ENCODE data around the gene ATF7. TPM values are rescaled to one million over a fixed set of nuclear protein-coding genes. Genes with fewer than 3 reads are reported as not detected.

Gene ATF7
- polyA plus RNA-seq, 1 of the 3 experiments (the other 2 are of a cell fraction), result 12.8 TPM

DNA sequence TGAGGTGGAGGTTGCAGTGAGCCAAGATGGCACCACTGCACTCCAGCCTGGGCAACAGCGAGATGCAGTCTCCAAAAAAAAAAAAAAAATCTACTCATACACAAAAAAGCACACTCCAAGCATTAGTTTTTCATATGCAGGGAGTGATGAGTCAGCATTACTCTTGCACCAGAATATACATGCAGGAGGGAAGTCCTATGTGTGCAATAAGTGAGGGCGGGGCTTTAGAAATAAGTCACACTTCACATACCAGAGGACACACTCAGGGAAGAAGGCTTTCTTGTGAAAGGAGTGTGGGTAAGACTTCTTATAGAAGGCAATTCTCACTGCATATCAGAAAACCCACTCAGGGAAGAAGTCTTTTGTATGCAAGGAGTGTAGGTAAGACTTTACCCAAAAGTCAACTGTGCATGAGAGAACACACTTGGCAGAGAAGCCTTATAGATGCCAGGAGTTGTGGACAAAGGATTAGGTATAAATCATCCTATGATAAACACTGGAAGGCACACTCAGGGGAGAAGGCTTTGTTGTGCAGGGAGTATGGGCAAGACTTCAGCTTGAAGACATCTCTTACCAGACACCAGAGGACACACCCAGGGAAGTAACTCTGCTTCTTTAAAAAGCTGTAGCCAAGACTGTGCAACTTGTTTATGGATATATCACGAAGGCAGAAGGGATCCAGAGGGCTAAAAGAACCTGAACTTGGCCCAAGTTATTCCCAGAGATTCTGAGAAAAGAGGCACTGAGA, 50.5 kb downstream of the ATF7 start:
- peaks cover 24% of the 10 kb centered on the region for H3K79me2 ChIP-seq (ENCODE audit: insufficient read depth)
- no peaks in the 10 kb centered on the region for H3K27me3 ChIP-seq (ENCODE audit: insufficient read depth)
- no peak overlapping the region for H3K9ac ChIP-seq
- CTCF ChIA-PET, result no interaction called here
- POLR2A ChIA-PET, result no interaction called here
- no peak for TF ChIP-seq EP300 (IDR thresholded peaks at IDR 0.05; ENCODE audit: borderline replicate concordance in 1 of 2, low read depth in 1 of 2, low read length in 1 of 2)
- TF ChIP-seq, protein P1, sequence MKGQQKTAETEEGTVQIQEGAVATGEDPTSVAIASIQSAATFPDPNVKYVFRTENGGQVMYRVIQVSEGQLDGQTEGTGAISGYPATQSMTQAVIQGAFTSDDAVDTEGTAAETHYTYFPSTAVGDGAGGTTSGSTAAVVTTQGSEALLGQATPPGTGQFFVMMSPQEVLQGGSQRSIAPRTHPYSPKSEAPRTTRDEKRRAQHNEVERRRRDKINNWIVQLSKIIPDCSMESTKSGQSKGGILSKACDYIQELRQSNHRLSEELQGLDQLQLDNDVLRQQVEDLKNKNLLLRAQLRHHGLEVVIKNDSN (IDR thresholded peaks at IDR 0.05; ENCODE audit: borderline replicate concordance, low read depth), result no peak
- TF ChIP-seq ZBTB33 (IDR thresholded peaks at IDR 0.05; ENCODE audit: borderline replicate concordance, low read depth), result no peak
- no peak for TF ChIP-seq USF2 (IDR thresholded peaks at IDR 0.05; ENCODE audit: borderline replicate concordance, low read depth, low read length)
- no peak for TF ChIP-seq RXRA (IDR thresholded peaks at IDR 0.05; ENCODE audit: borderline replicate concordance, low read depth)
- no peak for TF ChIP-seq SMC3 (IDR thresholded peaks at IDR 0.05; ENCODE audit: low read depth, low read length)
- TF ChIP-seq RAD21 (IDR thresholded peaks at IDR 0.05; ENCODE audit: low read length), result no peak
- no peak for TF ChIP-seq FOSL2 (IDR thresholded peaks at IDR 0.05; ENCODE audit: borderline replicate concordance, low read depth)
- TF ChIP-seq TEAD4 (IDR thresholded peaks at IDR 0.05; ENCODE audit: borderline replicate concordance, insufficient read depth), result no peak
- no peak for TF ChIP-seq EZH2phosphoT487 (IDR thresholded peaks at IDR 0.05; ENCODE audit: borderline replicate concordance, low read depth)
- TF ChIP-seq CTCF (IDR thresholded peaks at IDR 0.05), result no peak
- TF ChIP-seq, protein P2, sequence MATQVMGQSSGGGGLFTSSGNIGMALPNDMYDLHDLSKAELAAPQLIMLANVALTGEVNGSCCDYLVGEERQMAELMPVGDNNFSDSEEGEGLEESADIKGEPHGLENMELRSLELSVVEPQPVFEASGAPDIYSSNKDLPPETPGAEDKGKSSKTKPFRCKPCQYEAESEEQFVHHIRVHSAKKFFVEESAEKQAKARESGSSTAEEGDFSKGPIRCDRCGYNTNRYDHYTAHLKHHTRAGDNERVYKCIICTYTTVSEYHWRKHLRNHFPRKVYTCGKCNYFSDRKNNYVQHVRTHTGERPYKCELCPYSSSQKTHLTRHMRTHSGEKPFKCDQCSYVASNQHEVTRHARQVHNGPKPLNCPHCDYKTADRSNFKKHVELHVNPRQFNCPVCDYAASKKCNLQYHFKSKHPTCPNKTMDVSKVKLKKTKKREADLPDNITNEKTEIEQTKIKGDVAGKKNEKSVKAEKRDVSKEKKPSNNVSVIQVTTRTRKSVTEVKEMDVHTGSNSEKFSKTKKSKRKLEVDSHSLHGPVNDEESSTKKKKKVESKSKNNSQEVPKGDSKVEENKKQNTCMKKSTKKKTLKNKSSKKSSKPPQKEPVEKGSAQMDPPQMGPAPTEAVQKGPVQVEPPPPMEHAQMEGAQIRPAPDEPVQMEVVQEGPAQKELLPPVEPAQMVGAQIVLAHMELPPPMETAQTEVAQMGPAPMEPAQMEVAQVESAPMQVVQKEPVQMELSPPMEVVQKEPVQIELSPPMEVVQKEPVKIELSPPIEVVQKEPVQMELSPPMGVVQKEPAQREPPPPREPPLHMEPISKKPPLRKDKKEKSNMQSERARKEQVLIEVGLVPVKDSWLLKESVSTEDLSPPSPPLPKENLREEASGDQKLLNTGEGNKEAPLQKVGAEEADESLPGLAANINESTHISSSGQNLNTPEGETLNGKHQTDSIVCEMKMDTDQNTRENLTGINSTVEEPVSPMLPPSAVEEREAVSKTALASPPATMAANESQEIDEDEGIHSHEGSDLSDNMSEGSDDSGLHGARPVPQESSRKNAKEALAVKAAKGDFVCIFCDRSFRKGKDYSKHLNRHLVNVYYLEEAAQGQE (IDR thresholded peaks at IDR 0.05; ENCODE audit: low read depth, low read length), result no peak
- TF ChIP-seq, protein P3, sequence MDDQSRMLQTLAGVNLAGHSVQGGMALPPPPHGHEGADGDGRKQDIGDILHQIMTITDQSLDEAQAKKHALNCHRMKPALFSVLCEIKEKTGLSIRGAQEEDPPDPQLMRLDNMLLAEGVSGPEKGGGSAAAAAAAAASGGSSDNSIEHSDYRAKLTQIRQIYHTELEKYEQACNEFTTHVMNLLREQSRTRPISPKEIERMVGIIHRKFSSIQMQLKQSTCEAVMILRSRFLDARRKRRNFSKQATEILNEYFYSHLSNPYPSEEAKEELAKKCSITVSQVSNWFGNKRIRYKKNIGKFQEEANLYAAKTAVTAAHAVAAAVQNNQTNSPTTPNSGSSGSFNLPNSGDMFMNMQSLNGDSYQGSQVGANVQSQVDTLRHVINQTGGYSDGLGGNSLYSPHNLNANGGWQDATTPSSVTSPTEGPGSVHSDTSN (IDR thresholded peaks at IDR 0.05), result no peak
- TF ChIP-seq NFIC (IDR thresholded peaks at IDR 0.05; ENCODE audit: borderline replicate concordance), result no peak
- TF ChIP-seq POLR2AphosphoS5 (IDR thresholded peaks at IDR 0.05; ENCODE audit: low read depth, low read length), result no peak
- TF ChIP-seq MAX (IDR thresholded peaks at IDR 0.05; ENCODE audit: low read depth), result no peak
- TF ChIP-seq TAF1 (IDR thresholded peaks at IDR 0.05; ENCODE audit: borderline replicate concordance, low read depth, low read length), result no peak
- TF ChIP-seq GABPA (IDR thresholded peaks at IDR 0.05; ENCODE audit: low read depth), result no peak
- DNase-seq, result no peak
- no peaks in the 10 kb centered on the region for H3K4me1 ChIP-seq (ENCODE audit: control insufficient read depth in 1 of 2, insufficient read depth in 2 of 2, low read depth in 1 of 2, low read length in 1 of 2)
- H4K20me1 ChIP-seq (ENCODE audit: insufficient read depth), result peaks cover 1% of the 10 kb centered on the region; the same call in 1 of the 2 replicates
- 86% methylated on average over 3 of the region's 3 CpGs for WGBS (ENCODE audit: low lambda C conversion rate)
- no peaks in the 10 kb centered on the region for H3K9me3 ChIP-seq
- H3K4me3 ChIP-seq (ENCODE audit: low read depth in 2 of 2, low read length in 1 of 2), result no peak overlapping the region
- peaks cover 4% of the 10 kb centered on the region for H3F3A ChIP-seq (replicated peaks; ENCODE audit: insufficient read depth)
- peaks cover 0 to 3% of the 10 kb centered on the region in 2 experiments for H3K36me3 ChIP-seq (replicated peaks in 1 of 2; ENCODE audit: control insufficient read depth in 1 of 2, insufficient read depth in 2 of 2, low read length in 1 of 2)
- H3K27ac ChIP-seq (ENCODE audit: low read depth in 2 of 2, low read length in 1 of 2), result no peak overlapping the region
- no peak overlapping the region for H3K4me2 ChIP-seq
- H2AFZ ChIP-seq (ENCODE audit: low read depth), result no peak overlapping the region
- H3K9me2 ChIP-seq, result no peaks in the 10 kb centered on the region

Measured in SK-N-SH (cell line).